SJCRH30 (cell line): ENCODE data around the gene UGT2B17. TPM values are rescaled to one million over a fixed set of nuclear protein-coding genes. Genes with fewer than 3 reads are reported as not detected.
"Not testable (repeated sequence)": the region's sequence is repeated elsewhere in the genome, so short reads cannot be mapped to it uniquely, and the experiment has no call there.

Source experiments
- DNase-seq, 2 experiments: peaks; one replicate each; pipeline ENCODE4 v3.0.0-alpha.2; 2015 to 2020
- H3K27ac ChIP-seq: fragments of 250-450 bp; sonication (Bioruptor Pico); 2 replicates; pipeline ENCODE4 v1.5.1; 2020; ENCODE audit warnings: mild to moderate bottlenecking, moderate library complexity
- H3K27me3 ChIP-seq: fragments of 250-450 bp; sonication (Bioruptor Pico); 2 replicates; pipeline ENCODE4 v1.5.1; 2020; ENCODE audit warnings: mild to moderate bottlenecking, moderate library complexity
- H3K36me3 ChIP-seq: fragments of 250-450 bp; sonication (Bioruptor Pico); 2 replicates; pipeline ENCODE4 v1.5.1; 2020; ENCODE audit warnings: mild to moderate bottlenecking, moderate library complexity
- H3K4me1 ChIP-seq: fragments of 250-450 bp; sonication (Bioruptor Pico); 2 replicates; pipeline ENCODE4 v1.5.1; 2020; ENCODE audit warnings: mild to moderate bottlenecking, moderate library complexity
- H3K4me3 ChIP-seq: fragments of 250-450 bp; sonication (Bioruptor Pico); 2 replicates; pipeline ENCODE4 v1.5.1; 2020; ENCODE audit warnings: mild to moderate bottlenecking, moderate library complexity
- H3K9me3 ChIP-seq: fragments of 250-450 bp; sonication (Bioruptor Pico); replicated peaks from 2 replicates; pipeline ENCODE4 v1.5.1; 2020; ENCODE audit warnings: mild to moderate bottlenecking, moderate library complexity
- total RNA-seq: library from RNA; depleted of rRNA; stranded (reverse); fragments of >200 nt; shearing (Covaris generic); gene quantifications from 2 replicates; pipeline ENCODE4 v1.2.3, GENCODE V29; 2014

UGT2B17 gene
- total RNA-seq, 1 experiment from 2014 or later, result not detected

DNA sequence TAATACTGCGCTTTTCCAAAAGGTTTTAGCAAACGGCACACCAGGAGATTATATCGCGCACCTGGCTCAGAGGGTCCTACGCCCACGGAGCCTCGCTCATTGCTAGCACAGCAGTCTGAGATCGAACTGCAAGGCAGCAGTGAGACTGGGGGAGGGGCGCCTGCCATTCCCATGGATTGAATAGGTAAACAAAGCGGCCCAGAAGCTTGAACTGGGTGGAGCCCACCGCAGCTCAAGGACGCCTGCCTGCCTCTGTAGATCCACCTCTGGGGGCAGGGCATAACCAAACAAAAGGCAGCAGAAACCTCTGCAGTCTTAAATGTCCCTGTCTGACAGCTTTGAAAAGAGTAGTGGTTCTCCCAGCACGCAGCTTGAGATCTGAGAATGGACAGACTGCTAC is 33.4 kb downstream of the UGT2B17 start:
- not testable (repeated sequence) for H3K9me3 ChIP-seq, H3K4me3 ChIP-seq, DNase-seq, H3K4me1 ChIP-seq, H3K36me3 ChIP-seq, H3K27ac ChIP-seq, H3K27me3 ChIP-seq

DNA sequence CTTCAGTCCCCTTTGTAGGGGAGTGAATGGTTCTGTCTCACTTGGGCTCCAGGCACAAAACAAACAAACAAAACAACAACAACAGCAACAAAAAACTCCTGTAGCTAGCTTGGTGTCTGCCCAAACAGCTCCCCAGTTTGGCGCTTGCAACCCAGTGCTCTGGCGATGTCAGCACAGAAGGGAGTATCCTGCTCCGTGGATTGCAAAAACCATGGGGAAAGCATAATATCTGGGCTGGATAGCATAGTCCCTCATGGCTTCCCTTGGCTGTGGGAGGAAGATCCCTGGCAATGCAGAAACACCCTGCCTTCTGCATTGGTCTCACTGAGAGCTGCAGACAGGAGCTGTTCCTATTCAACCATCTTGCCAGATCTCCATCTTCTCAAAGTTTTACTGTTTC is 39.7 kb downstream of the UGT2B17 start:
- Histone ChIP-seq H3K4me3 (no peak overlapping the region), H3K36me3 (no peaks in the 10 kb centered on the region), H3K4me1 (no peaks in the 10 kb centered on the region), H3K9me3 (no peaks in the 10 kb centered on the region), H3K27ac (no peak overlapping the region), H3K27me3 (no peaks in the 10 kb centered on the region)
- DNase-seq, result no peak

DNA sequence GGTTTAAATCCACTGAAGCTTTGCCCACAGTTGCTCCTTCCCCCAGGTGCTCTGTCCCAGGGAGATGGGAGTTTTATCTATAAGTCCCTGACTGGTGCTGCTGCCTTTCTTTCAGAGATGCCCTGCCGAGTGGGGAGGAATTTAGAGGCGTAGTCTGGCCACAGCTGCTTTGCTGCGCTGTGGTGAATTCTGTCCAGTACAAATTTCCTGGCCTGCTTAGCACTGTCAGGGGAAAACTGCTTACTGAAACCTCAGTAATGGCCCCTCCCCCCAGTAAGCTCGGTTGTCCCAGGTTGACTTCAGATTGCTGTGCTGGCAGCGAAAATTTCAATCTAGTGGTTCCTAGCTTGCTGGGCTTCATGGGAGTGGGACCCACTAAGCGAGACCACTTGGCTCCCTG is 40.1 kb downstream of the UGT2B17 start:
- Histone ChIP-seq H3K4me1 (no peaks in the 10 kb centered on the region), H3K27ac (no peak overlapping the region), H3K27me3 (no peaks in the 10 kb centered on the region), H3K4me3 (no peak overlapping the region), H3K36me3 (no peaks in the 10 kb centered on the region), H3K9me3 (no peaks in the 10 kb centered on the region)
- DNase-seq, result no peak

DNA sequence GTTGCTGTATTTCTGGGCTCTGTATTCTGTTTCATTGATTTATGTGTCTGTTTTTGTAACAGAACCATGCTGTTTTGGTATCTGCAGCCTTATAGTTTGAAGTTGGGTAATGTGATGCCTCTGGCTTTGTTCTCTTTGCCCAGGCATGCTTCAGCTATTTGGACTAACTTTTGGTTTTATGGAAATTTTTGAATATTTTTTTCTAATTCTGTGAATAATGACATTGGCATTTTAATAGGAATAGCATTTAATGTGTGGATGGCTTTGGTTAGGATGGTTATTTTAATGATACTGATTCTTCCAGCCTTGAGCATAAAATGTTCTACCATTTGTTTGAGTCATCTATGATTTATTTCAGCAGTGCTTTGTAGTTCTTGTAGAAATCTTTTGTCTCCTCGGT is 53.9 kb downstream of the UGT2B17 start:
- not testable (repeated sequence) for H3K36me3 ChIP-seq, DNase-seq, H3K27me3 ChIP-seq

DNA sequence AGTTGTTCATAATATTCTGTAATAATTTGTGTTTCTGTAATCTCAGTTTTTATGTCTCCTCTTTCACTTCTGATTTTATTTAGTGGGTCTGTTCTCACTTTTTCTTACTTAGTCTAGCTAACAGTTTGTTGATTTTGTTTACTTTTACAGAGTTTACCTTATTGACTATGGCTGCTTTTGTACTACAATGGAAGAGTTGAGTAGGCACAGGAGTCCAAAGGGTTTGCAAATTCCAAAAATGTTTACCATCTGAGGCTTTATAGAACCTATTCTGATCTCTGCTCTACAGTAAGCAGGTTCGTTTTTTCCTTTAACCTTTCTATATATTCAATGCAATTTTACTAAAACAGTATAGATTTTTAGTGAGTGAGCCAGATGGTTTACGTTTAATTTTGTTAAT is 55.1 kb downstream of the UGT2B17 start:
- Histone ChIP-seq H3K36me3 (no peaks in the 10 kb centered on the region), H3K27me3 (no peaks in the 10 kb centered on the region), H3K9me3 (no peaks in the 10 kb centered on the region), H3K4me1 (no peaks in the 10 kb centered on the region), H3K4me3 (no peak overlapping the region), H3K27ac (no peak overlapping the region)
- DNase-seq, result no peak

More for the DNA sequence above, 53.9 kb downstream of the UGT2B17 start:
- not testable (repeated sequence) for H3K4me3 ChIP-seq, H3K9me3 ChIP-seq, H3K4me1 ChIP-seq, H3K27ac ChIP-seq

DNA sequence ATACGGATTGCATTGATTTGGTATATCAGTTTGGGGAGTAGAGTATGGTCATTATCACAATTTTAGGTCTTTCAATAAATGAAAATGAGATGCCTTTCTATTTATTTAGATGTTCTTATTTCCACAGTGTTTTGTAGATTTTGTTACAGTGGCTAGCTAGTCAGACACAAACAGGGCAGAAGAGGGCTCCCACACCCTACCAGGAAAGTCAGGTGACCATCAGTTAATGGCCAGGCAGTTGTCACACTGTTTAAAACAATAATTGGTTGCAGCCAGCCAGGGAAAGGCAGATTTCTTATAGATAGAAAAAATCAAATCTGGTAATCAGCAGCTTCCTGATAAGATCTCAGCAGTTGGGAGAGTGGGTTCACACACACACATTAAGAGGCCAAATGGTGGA is 57.2 kb downstream of the UGT2B17 start:
- Histone ChIP-seq H3K36me3 (no peaks in the 10 kb centered on the region), H3K4me3 (no peak overlapping the region), H3K27ac (no peak overlapping the region), H3K4me1 (no peaks in the 10 kb centered on the region), H3K9me3 (no peaks in the 10 kb centered on the region), H3K27me3 (no peaks in the 10 kb centered on the region)
- DNase-seq, result no peak

DNA sequence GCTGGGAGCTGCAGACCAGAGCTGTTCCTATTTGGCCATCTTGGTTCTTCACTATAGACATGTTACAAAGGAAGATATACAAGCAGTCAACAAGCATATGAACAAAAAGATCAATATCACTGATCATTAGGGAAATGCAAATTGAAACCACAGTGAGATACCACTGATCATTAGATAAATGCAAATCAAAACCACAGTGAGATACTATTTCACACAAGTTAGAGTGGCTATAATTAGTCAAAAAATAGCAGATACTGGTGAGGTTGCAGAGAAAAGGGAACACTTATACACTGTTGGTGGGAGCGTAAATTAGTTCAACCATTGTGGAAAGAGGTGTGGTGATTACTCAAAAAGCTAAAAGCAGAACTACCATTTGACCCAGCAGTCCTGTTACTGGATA is 70.7 kb downstream of the UGT2B17 start:
- not testable (repeated sequence) for DNase-seq, H3K27me3 ChIP-seq, H3K4me3 ChIP-seq, H3K36me3 ChIP-seq, H3K9me3 ChIP-seq, H3K4me1 ChIP-seq, H3K27ac ChIP-seq

DNA sequence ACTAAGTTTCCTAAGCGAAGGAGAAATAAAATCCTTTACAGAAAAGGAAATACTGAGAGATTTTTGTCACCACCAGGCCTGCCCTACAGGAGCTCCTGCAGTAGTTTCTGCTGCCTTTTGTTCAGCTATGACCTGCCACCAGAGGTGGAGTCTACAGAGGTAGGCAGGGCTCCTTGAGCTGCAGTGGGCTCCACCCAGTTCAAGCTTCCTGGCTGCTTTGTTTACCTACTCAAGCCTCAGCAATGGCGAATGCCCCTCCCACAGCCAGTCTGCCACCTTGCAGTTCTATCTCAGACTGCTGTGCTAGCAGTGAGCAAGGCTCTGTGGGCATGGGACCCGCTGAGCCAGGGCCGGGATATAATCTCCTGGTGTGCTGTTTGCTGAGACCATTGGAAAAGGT is 71.3 kb downstream of the UGT2B17 start:
- DNase-seq, H3K4me1 ChIP-seq: not testable (repeated sequence)

DNA sequence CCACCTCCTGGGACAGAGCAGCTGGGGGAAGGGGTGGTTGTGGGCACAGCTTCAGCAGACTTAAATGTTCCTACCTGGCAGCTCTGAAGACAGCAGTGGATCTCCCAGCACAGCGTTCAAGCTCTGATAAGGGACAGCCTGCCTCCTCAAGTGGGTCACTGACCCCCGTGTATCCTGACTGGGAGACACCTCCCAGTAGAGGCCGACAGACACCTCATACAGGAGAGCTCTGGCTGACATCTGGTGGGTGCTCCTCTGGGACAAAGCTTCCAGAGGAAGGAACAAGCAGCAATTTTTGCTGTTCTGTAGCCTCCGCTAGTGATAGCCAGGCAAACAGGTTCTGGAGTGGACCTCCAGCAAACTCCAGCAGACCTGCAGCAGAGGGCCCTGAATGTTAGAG is 72.7 kb downstream of the UGT2B17 start:
- not testable (repeated sequence) for DNase-seq, H3K36me3 ChIP-seq, H3K27me3 ChIP-seq, H3K4me3 ChIP-seq, H3K4me1 ChIP-seq, H3K9me3 ChIP-seq, H3K27ac ChIP-seq

More for the DNA sequence above, 71.3 kb downstream of the UGT2B17 start:
- not testable (repeated sequence) for H3K36me3 ChIP-seq, H3K27me3 ChIP-seq, H3K4me3 ChIP-seq, H3K9me3 ChIP-seq, H3K27ac ChIP-seq

DNA sequence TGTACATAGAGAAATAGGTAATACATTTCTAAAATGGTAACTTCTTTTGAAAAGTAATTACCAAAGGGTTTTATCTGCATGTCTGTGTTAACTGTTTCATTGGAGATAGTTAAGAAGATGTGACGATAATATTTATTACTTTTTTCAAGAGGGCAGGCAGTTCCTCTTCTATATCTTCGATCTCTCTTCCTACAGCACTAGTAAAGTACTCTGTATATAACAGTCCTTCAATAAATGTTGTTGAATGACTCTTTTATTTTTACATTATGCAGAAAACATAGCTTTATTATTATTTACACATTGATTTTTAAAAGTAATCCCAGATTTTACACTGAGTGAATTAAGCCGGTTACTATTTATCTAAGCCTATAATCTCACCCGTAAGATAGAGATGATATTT is 77.1 kb downstream of the UGT2B17 start:
- H3K4me3 ChIP-seq, result no peak overlapping the region
- H3K27ac ChIP-seq, result no peak overlapping the region
- H3K4me1 ChIP-seq, result no peaks in the 10 kb centered on the region
- no peak for DNase-seq
- no peaks in the 10 kb centered on the region for H3K36me3 ChIP-seq
- no peaks in the 10 kb centered on the region for H3K9me3 ChIP-seq
- no peaks in the 10 kb centered on the region for H3K27me3 ChIP-seq

DNA sequence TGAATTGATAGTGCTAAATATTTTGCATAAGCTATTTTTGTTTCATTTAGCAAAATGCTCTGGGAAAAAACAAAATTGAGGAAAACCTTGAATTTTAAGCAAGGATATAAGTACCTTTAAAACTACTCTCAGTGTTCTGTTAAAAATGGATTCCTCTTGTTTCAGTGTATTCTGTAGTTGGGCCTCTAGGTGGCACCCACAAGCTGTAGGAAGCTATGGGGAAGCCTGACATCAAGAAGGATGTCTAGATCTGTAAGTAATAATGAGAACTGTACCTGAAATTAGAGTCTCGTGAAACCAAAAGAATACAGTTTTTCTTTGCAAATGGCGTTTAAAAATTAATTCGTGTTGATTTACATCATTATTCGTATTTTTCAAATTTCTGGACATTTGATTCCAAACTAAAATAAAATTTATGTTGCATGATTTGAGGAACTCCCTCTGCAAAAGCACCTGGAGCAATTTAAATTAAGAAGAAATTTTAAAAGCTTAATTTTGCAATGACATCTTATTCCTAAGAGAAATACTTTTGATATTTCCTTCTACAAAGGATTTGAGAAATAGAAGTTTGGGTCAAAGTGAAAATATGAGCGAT is 77.6 kb downstream of the UGT2B17 start:
- no peaks in the 10 kb centered on the region for H3K9me3 ChIP-seq

DNA sequence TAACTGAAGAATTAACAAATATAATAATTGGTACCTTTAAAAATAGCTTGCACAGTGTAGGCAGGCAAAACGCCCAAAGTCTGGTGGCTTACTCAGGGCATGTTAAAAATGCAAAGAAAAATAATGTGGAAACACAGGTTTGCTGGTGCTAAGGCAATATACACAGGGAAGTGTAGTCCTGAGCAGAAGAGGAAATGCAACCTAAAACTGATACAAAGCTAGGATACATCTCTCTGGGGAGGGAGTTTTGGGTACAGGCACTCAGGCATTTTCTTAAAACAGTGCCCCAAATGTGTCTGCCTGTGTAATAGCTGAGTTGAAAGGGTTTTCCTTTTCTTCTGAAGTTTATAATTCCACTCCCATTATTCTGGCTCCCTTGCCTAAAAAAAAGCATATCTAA is 81.4 kb downstream of the UGT2B17 start:
- Histone ChIP-seq H3K4me1 (no peaks in the 10 kb centered on the region), H3K27ac (no peak overlapping the region)

More for the DNA sequence above, 77.6 kb downstream of the UGT2B17 start:
- H3K4me3 ChIP-seq, result no peak overlapping the region
- DNase-seq, result peak; percentile 44 to 79
- no peaks in the 10 kb centered on the region for H3K36me3 ChIP-seq
- H3K27ac ChIP-seq, result no peak overlapping the region
- no peaks in the 10 kb centered on the region for H3K27me3 ChIP-seq
- H3K4me1 ChIP-seq, result no peaks in the 10 kb centered on the region

DNA sequence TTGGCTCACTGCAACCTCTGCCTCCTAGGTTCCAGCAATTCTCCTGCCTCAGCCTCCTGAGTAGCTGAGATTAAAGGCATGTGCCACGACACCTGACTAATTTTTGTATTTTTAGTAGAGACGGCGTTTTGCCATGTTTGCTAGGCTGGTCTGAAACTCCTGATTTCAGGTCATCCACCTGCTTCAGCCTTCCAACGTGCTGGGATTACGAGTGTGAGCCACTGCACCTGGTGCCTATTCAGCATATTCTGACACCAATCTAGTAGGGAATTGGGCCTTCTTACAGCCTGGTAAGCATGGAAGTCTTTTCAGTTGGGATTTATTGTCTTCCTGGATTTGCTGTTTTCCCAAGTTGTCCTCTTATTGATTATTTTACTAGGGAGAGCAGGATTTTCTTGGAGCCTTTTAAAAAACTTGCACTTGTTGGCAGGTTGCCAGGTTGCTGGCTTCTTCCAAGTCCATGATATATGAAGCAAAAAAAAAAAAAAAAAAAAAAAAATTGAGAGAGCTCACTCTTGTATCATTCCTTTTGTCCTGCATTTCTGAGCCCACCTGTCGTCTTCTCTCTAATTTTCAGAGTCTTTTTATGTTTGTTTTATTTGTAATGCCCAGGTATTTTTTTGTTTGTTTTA is 85.2 kb downstream of the UGT2B17 start:
- peak in 1 of 2 experiments; percentile 18 for DNase-seq
- no peaks in the 10 kb centered on the region for H3K27me3 ChIP-seq
- no peak overlapping the region for H3K4me3 ChIP-seq
- H3K27ac ChIP-seq, result no peak overlapping the region
- H3K9me3 ChIP-seq, result no peaks in the 10 kb centered on the region
- H3K4me1 ChIP-seq, result no peaks in the 10 kb centered on the region
- H3K36me3 ChIP-seq, result no peaks in the 10 kb centered on the region

More for the DNA sequence above, 81.4 kb downstream of the UGT2B17 start:
- no peak for DNase-seq
- H3K4me3 ChIP-seq, result no peak overlapping the region
- no peaks in the 10 kb centered on the region for H3K27me3 ChIP-seq
- H3K9me3 ChIP-seq, result no peaks in the 10 kb centered on the region
- H3K36me3 ChIP-seq, result no peaks in the 10 kb centered on the region

DNA sequence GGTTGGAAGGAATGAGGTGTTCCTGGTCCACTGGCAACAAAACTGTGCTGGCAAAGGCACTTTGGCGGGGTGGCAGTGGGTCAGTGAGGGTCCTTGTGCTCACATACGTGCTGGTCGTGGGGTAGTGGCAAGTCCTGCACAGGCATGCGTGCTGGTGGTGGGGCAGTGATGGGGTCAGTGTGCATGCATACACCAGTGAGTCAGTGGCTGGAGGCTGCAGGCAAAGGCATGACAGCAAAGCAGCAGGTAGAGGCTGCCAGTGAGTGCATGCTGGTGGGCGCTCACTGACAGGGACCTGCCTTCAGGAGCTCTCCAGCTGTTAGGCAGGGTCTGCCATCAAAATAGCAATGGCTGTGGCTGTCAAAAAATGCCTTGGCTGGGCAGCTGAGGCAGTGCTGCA is 86.8 kb downstream of the UGT2B17 start:
- H3K27me3 ChIP-seq, result no peaks in the 10 kb centered on the region
- DNase-seq, result no peak
- no peaks in the 10 kb centered on the region for H3K4me1 ChIP-seq
- no peak overlapping the region for H3K27ac ChIP-seq
- H3K36me3 ChIP-seq, result no peaks in the 10 kb centered on the region
- no peaks in the 10 kb centered on the region for H3K9me3 ChIP-seq
- H3K4me3 ChIP-seq, result no peak overlapping the region
